22Rv1 (cell line): Measurements from ENCODE around the gene STX18.

Source experiments
- CTCF ChIP-seq: fragments of 450-650 bp; IDR thresholded peaks from 2 replicates; pipeline ENCODE4 v1.5.1; 2017; ENCODE audit warnings: mild to moderate bottlenecking
- ZFX ChIP-seq: fragments of 450-650 bp; IDR thresholded peaks from 2 replicates; pipeline ENCODE4 v1.6.1; 2017; ENCODE audit warnings: antibody characterized with exemption, borderline replicate concordance

GRCh38 chr4:4379540-4380087 lies 162.2 kb downstream of the STX18 start:
- TF ChIP-seq CTCF (no peak), ZFX (no peak)
